Urinary bladder (tissue), 4 donors: ENCODE measurements around the gene FOXP1. TPM values are rescaled to one million over a fixed set of nuclear protein-coding genes. Genes with fewer than 3 reads are reported as not detected.

Source experiments
- DNase-seq: peaks from one replicate; pipeline ENCODE4 v3.0.0-alpha.2; 2015; ENCODE audit errors: extremely low spot score
- H3K27ac ChIP-seq: one replicate; pipeline ENCODE4 v1.5.1; 2013; ENCODE audit warnings: low read depth, mild to moderate bottlenecking, moderate library complexity
- H3K36me3 ChIP-seq: one replicate; pipeline ENCODE4 v1.6.1; 2013; ENCODE audit warnings: mild to moderate bottlenecking, moderate library complexity; ENCODE audit not compliant: insufficient read depth
- H3K4me1 ChIP-seq: one replicate; pipeline ENCODE4 v1.6.1; 2013; ENCODE audit warnings: mild to moderate bottlenecking, moderate library complexity; ENCODE audit not compliant: insufficient read depth
- H3K4me3 ChIP-seq: one replicate; pipeline ENCODE4 v1.5.1; 2013; ENCODE audit warnings: low read depth, low read length
- WGBS: extraction: QIAGEN DNeasy Blood & Tissue Kit; methylation state at CpG from one replicate; pipeline ENCODE4 v1.1.7; 2013; 5-methylcytosine and 5-hydroxymethylcytosine counted together
- polyA plus RNA-seq: library from polyadenylated mRNA; stranded (reverse); fragments of 200-250 nt; gene quantifications from one replicate; pipeline ENCODE4 v1.2.3, GENCODE V29; 2013
- total RNA-seq: library from RNA; depleted of rRNA; stranded (reverse); fragments of >200 nt; gene quantifications from one replicate; pipeline ENCODE4 v1.2.3, GENCODE V29; 2014
- donor health status: healthy with polysubstance abuse.
- donor health status: healthy.

FOXP1 gene
- total and polyA plus RNA-seq, 2 donors = 27.4 to 176 TPM

DNA sequence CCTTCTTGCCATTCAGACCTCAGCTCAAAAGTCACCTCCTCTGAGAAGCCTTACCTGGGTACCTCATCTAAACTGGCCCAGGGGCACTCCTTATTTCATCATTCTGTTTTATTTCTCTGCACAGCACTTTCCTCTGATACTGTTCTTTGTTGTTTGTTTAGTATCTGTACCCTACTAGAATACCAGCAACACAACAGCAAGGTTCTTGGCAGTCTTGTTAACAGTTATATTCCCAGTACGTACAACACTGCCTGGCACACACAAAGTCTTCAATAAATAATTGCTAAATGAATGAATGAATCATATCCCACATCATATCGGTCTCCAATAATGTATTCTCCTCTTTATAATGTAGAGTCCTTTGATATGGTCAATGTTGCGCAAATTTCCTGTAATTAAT lies 188.1 kb downstream of the FOXP1 start:
- H3K27ac ChIP-seq = no peak overlapping the region
- no peaks in the 10 kb centered on the region for H3K36me3 ChIP-seq
- WGBS = 86% methylated on average over 3 of the region's 3 CpGs
- H3K4me1 ChIP-seq = no peaks in the 10 kb centered on the region
- H3K4me3 ChIP-seq = no peak overlapping the region
- DNase-seq = no peak

GRCh38 chr3:71393745-71394144 lies 189.8 kb downstream of the FOXP1 start:
- Histone ChIP-seq H3K4me3 (no peak overlapping the region), H3K27ac (no peak overlapping the region), H3K36me3 (no peaks in the 10 kb centered on the region), H3K4me1 (no peaks in the 10 kb centered on the region)
- 97% methylated on average over 2 of the region's 2 CpGs for WGBS
- DNase-seq = no peak

- WGBS = 97% methylated on average over 1 of the region's 1 CpG
- H3K4me3 ChIP-seq = no peak overlapping the region
- DNase-seq = no peak
- no peak overlapping the region for H3K27ac ChIP-seq
- H3K36me3 ChIP-seq = no peaks in the 10 kb centered on the region
- no peaks in the 10 kb centered on the region for H3K4me1 ChIP-seq
Observed at GRCh38 chr3:71393093-71393492, 190.4 kb downstream of the FOXP1 start.

DNA sequence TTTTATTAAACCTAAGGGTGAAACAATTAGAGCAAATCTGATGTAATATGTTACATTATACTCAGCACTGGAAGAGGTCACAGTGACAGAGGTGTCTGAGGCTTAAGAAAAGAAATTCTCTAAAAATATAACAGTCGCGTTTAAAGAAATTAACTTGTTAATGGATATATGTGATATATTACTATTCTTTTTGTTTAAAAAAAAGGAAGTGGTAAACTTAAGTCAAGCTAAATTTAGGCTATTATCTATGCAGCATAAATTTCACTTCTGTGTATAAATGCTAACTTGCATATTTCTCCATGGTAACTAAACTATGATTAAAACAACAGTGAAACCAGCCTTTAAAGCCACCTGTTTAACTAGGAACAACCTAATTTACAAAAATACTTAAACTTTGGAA lies 191.3 kb downstream of the FOXP1 start:
- 55% methylated on average over 2 of the region's 2 CpGs for WGBS
- Histone ChIP-seq H3K4me3 (no peak overlapping the region), H3K36me3 (no peaks in the 10 kb centered on the region), H3K27ac (no peak overlapping the region), H3K4me1 (no peaks in the 10 kb centered on the region)
- DNase-seq = no peak

DNA sequence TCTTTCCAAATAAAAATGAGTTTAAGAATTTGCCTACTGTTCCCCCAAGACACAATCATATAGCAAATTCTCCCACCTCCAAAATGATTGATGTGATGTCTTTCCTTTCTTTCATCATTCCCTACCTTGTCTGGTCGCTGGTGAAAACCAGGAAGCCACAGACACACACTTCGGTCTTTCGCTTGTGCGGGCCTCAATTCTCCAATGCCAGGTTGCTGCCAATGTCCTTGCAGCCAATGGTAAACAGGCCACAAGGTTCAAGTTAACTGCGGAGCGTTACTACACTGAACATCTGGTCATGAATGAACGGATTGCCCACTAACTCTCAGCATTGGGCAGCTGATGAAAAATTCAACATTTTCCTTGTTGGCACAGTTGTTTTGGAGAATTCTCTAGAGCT lies 192.2 kb downstream of the FOXP1 start:
- 91% methylated on average over 7 of the region's 7 CpGs for WGBS
- Histone ChIP-seq H3K36me3 (no peaks in the 10 kb centered on the region), H3K27ac (no peak overlapping the region), H3K4me3 (no peak overlapping the region), H3K4me1 (no peaks in the 10 kb centered on the region)
- DNase-seq = no peak

GRCh38 chr3:71389911-71390573 lies 193.5 kb downstream of the FOXP1 start:
- Histone ChIP-seq H3K27ac (no peak overlapping the region), H3K4me1 (no peaks in the 10 kb centered on the region), H3K4me3 (no peak overlapping the region), H3K36me3 (no peaks in the 10 kb centered on the region)
- DNase-seq = peak; percentile 37
- WGBS = 29% methylated on average over 9 of the region's 9 CpGs

DNA sequence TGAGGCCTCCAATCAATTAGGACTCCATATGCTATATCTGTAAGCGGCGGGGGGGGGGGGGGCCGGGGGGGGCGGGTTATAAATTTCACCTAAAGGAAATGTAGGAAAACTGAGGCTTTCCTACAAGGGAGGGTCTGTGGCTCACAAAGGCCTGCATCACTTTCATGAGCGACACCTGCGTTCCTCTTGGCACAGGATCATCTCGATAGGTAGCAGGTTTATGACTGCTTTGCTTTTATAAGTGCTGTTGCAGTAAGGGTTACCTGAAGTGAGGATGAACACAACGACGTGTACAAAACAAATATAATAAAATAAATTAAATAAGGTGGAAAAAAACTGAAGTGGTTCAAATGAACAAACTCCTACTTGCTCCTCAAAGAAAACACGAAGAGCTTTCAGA lies 194.3 kb downstream of the FOXP1 start:
- no peak overlapping the region for H3K4me3 ChIP-seq
- no peaks in the 10 kb centered on the region for H3K36me3 ChIP-seq
- WGBS = 62% methylated on average over 10 of the region's 10 CpGs
- H3K4me1 ChIP-seq = no peaks in the 10 kb centered on the region
- no peak overlapping the region for H3K27ac ChIP-seq
- no peak for DNase-seq

DNA sequence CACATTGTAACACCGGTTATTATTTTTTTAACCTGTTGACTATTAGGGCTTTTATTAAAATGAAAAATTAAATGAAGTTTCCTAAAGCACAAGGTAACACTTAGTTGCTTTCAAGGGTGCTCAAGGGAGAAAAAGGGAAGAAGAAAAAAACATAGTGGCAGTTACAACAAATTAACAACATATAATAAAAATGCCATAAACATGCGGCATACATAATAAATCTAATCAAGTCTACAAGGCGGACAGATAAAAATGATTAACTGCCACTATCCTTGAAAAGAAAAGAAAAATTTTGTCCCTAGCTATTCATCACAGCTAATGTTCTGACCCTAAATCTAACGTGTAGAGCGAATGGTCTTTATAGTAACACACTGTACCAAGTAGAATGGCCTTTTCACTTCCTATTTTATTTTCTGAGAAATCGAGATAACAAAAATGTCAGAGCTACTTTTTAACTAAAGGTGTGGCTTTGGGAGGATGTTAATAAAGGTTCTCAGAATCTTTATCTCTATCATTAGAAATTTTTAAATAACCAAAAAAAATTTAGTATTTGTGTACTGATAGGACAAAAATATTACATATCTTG lies 194.9 kb downstream of the FOXP1 start:
- H3K36me3 ChIP-seq = no peaks in the 10 kb centered on the region

DNA sequence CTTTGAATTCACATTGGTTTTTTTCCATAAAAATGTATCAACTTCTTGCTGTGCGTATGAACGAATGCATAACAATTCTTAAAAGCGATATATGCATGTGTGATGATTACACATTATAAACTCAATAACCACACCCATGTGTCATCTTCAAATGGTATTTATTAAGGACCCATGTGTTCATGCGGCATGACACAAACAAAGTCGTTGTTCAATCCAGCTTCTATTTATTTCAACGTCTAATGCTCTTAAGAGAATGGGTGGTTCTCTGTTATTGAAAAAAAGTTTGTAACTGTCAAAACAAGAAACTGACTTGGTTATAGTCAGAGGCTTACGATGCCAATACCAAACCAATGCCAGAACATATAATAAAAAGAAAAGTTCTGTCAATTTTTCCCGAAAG lies 195.9 kb downstream of the FOXP1 start:
- no peak overlapping the region for H3K27ac ChIP-seq
- no peak for DNase-seq
- H3K4me1 ChIP-seq = no peaks in the 10 kb centered on the region
- WGBS = 92% methylated on average over 8 of the region's 8 CpGs
- no peak overlapping the region for H3K4me3 ChIP-seq
- no peaks in the 10 kb centered on the region for H3K36me3 ChIP-seq

More for the DNA sequence above, 194.9 kb downstream of the FOXP1 start:
- 83% methylated on average over 6 of the region's 6 CpGs for WGBS
- Histone ChIP-seq H3K27ac (no peak overlapping the region), H3K4me3 (no peak overlapping the region), H3K4me1 (no peaks in the 10 kb centered on the region)
- no peak for DNase-seq

- WGBS = 71% methylated on average over 7 of the region's 7 CpGs
- no peak overlapping the region for H3K4me3 ChIP-seq
- no peak for DNase-seq
- no peaks in the 10 kb centered on the region for H3K36me3 ChIP-seq
- H3K27ac ChIP-seq = no peak overlapping the region
- H3K4me1 ChIP-seq = no peaks in the 10 kb centered on the region
Observed at GRCh38 chr3:71384837-71385716, 198.5 kb downstream of the FOXP1 start.

- no peak for DNase-seq
- no peaks in the 10 kb centered on the region for H3K4me1 ChIP-seq
- WGBS = 57% methylated on average over 3 of the region's 3 CpGs
- no peak overlapping the region for H3K4me3 ChIP-seq
- no peak overlapping the region for H3K27ac ChIP-seq
- no peaks in the 10 kb centered on the region for H3K36me3 ChIP-seq
Observed at GRCh38 chr3:71384388-71384787, 199.1 kb downstream of the FOXP1 start.

DNA sequence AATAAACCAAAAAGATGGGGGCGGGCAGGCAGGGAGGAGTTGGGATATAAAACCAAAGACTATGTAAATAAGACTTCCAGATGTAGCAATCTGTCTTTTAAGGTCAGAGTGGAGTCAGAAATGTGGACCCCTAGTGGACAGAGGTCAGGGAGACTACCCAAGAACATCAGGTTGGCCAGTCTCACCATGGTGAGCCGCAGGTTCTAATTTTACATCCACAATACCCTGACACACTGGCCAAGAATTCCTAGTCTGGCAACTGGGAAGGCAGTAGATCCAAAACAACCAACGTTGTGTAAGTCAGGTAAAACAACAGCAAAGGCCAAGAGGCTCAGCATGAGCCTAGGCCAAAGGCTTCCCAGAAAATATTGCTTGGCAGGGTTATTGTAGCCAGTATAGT lies 203.4 kb downstream of the FOXP1 start:
- no peaks in the 10 kb centered on the region for H3K36me3 ChIP-seq
- no peak overlapping the region for H3K4me3 ChIP-seq
- H3K27ac ChIP-seq = no peak overlapping the region
- no peak for DNase-seq
- 80% methylated on average over 3 of the region's 3 CpGs for WGBS
- no peaks in the 10 kb centered on the region for H3K4me1 ChIP-seq

DNA sequence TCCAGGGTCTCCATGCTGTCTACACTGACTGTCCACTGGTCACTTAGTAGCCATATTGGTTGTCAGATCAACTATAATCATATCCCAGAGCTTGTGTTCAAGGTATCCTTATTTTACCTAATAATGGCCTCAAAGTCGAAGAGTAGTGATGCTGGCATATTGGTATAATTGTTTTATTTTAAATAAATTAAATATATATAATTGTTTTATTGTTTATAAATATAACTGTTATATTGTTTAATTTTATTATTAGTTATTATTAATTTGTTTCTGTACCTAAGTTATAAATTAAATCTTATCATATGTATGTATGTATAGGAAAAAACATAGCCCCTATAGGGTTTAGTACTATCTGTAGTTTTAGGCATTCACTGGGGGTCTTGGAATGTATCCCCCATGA lies 205.0 kb downstream of the FOXP1 start:
- 96% methylated on average over 1 of the region's 1 CpG for WGBS
- no peak overlapping the region for H3K4me3 ChIP-seq
- H3K27ac ChIP-seq = no peak overlapping the region
- no peak for DNase-seq
- H3K36me3 ChIP-seq = no peaks in the 10 kb centered on the region
- H3K4me1 ChIP-seq = no peaks in the 10 kb centered on the region

DNA sequence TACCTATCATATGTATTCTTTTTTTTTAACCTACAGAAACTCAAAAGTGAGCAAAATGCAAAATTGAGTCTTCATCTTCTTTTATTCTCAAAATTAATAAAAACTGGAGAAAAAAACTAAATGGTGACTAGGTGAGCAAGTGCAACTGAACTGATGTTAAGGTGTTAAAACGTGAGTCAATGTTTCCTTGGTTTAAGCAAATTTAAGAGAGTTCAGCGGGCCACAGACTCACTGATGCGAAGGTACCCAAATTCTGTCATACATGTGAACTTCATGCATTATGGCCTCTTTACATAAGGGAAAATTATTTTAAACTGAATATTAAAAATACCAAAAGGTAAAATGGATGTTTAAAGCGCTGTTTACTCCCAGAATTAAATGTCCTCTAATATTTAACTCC lies 206.6 kb downstream of the FOXP1 start:
- WGBS = 96% methylated on average over 4 of the region's 4 CpGs
- no peak overlapping the region for H3K4me3 ChIP-seq
- no peaks in the 10 kb centered on the region for H3K36me3 ChIP-seq
- H3K4me1 ChIP-seq = no peaks in the 10 kb centered on the region
- H3K27ac ChIP-seq = no peak overlapping the region
- DNase-seq = no peak
